Panc1 (cell line): ENCODE data around the gene FBXL17. TPM values are rescaled to one million over a fixed set of nuclear protein-coding genes. Genes with fewer than 3 reads are reported as not detected.

Source experiments
- ATAC-seq: fragments of 200-7000 bp; cut with Tn5 transposase; 2 replicates; pipeline ENCODE4 v1.9.1; 2020; ENCODE audit warnings: mild to moderate bottlenecking, moderate library complexity
- BruUV-seq: library from RNA; stranded (reverse); fragments of 400-500 nt; replicated peaks from 2 replicates; lab custom pipeline; 2021; lab: Mats Ljungman, UMichigan
- CTCF ChIA-PET: fragments of 300-600 bp; sonication (Branson Sonifier 250); formaldehyde crosslinking; loops from one replicate; lab custom pipeline; 2022; ENCODE audit warnings: antibody characterized with exemption; lab: Charles Lee
- POLR2A ChIA-PET: fragments of 300-600 bp; sonication (Branson Sonifier 250); formaldehyde crosslinking; loops from one replicate; lab custom pipeline; 2022; ENCODE audit warnings: antibody characterized with exemption; lab: Charles Lee
- DNase-seq: peaks from one replicate; pipeline ENCODE4 v3.0.0-alpha.2; 2010; ENCODE audit warnings: low read depth, low spot score
- H3K27ac ChIP-seq: 2 replicates; pipeline ENCODE4 v1.5.1; 2011; ENCODE audit warnings: mild to moderate bottlenecking, low read length, inconsistent platforms
- H3K27me3 ChIP-seq: fragments of 200-500 bp; sonication (Bioruptor generic); 2 replicates; pipeline ENCODE4 v1.6.0; 2014; ENCODE audit warnings: low read length, inconsistent platforms; ENCODE audit not compliant: control insufficient read depth, insufficient read depth
- H3K36me3 ChIP-seq: fragments of 200-500 bp; sonication (Bioruptor generic); 2 replicates; pipeline ENCODE4 v1.5.1; 2014; ENCODE audit warnings: inconsistent platforms, mild to moderate bottlenecking, low read length, moderate library complexity; ENCODE audit not compliant: control insufficient read depth, insufficient read depth
- H3K4me1 ChIP-seq: 2 replicates; pipeline ENCODE4 v1.5.1; 2011; ENCODE audit warnings: inconsistent platforms, mild to moderate bottlenecking, low read length, moderate library complexity; ENCODE audit not compliant: control insufficient read depth, insufficient read depth
- H3K4me3 ChIP-seq, 2 experiments: 2 replicates each; pipeline ENCODE4 v1.5.1; 2011 to 2012; ENCODE audit warnings: low read depth in 2 of 2, low read length in 2 of 2, mild to moderate bottlenecking in 2 of 2, inconsistent platforms in 1 of 2, moderate library complexity in 1 of 2
- H3K9me3 ChIP-seq: fragments of 200-500 bp; sonication (Bioruptor generic); 2 replicates; pipeline ENCODE4 v1.5.1; 2014; ENCODE audit warnings: low read depth, mild to moderate bottlenecking, inconsistent platforms, low read length, moderate library complexity; ENCODE audit not compliant: control insufficient read depth, insufficient read depth
- POLR2AphosphoS5 ChIP-seq: IDR thresholded peaks from 2 replicates; pipeline ENCODE4 v1.6.1; 2012; ENCODE audit warnings: mild to moderate bottlenecking, low read depth, low read length, moderate library complexity
- SIN3A ChIP-seq: IDR thresholded peaks from 2 replicates; pipeline ENCODE4 v1.6.1; 2012; ENCODE audit warnings: low read depth, mild to moderate bottlenecking, low read length, moderate library complexity, borderline replicate concordance; ENCODE audit not compliant: insufficient read depth
- TCF7L2 ChIP-seq: IDR thresholded peaks from 2 replicates; pipeline ENCODE4 v1.6.1; 2011; ENCODE audit warnings: mild to moderate bottlenecking, low read depth, low read length, inconsistent platforms
- in situ Hi-C: cut with HindIII; loops from 2 replicates; pipeline ENCODE4 v1.10.0; 2016; ENCODE audit warnings: low sequenced_read_pairs, low pct_unique_long_range_greater_than_20kb
- intact Hi-C: fragments of 100-400 bp; cut with micrococcal nuclease; formaldehyde crosslinking; loops from one replicate; pipeline ENCODE4 v1.10.0; 2022; ENCODE audit not compliant: unreplicated experiment
- total RNA-seq: library from RNA; stranded (reverse); gene quantifications from one replicate; pipeline ENCODE4 v1.2.1, GENCODE V29; 2021; ENCODE audit not compliant: unreplicated experiment
- TF ChIP-seq, protein P1 (sequence below), 2 experiments: IDR thresholded peaks; 2 replicates each; pipeline ENCODE4 v1.6.1; 2011 to 2012; ENCODE audit warnings: low read depth in 2 of 2, control low read depth in 1 of 2, low read length in 1 of 2, mild to moderate bottlenecking in 1 of 2, moderate library complexity in 1 of 2; ENCODE audit not compliant: insufficient read depth in 1 of 2
- TF ChIP-seq, protein P2 (sequence below): fragments of 450-650 bp; IDR thresholded peaks from 2 replicates; pipeline ENCODE4 v1.5.1; 2017; ENCODE audit warnings: mild to moderate bottlenecking

The FBXL17 gene
- total RNA-seq, 1 experiment from 2014 or later, result 17.4 TPM

DNA sequence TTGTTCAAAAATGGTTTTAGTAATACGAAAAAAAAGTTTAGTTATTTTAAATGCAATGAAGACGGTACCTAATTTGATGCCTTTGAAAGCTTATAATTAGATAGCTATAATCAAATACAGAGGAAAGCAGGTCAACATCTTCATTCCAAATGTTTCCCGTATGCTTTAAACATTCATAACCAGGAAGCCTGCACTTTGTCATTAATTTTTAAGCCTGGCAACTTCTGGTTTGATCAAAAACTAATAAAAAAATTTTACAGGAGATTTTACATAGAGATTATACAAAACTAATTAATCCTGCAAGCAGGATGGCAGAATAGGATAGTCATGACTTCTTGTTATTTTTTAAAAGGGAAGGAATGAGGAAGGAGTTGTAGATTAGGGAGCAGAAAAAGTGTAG is 353.0 kb downstream of the FBXL17 start:
- POLR2A ChIA-PET, result no interaction called here
- H3K36me3 ChIP-seq, result no peaks in the 10 kb centered on the region
- no peaks in the 10 kb centered on the region for H3K9me3 ChIP-seq
- no peak overlapping the region for H3K4me3 ChIP-seq
- DNase-seq (no peak), ATAC-seq (no peak)
- no peak overlapping the region for H3K27ac ChIP-seq
- CTCF ChIA-PET, result no interaction called here
- intact Hi-C loops (no loop called here), in situ Hi-C loops (no loop called here)
- BruUV-seq, result no TSS peak
- no peaks in the 10 kb centered on the region for H3K27me3 ChIP-seq
- no peaks in the 10 kb centered on the region for H3K4me1 ChIP-seq
- TF ChIP-seq, protein P1, sequence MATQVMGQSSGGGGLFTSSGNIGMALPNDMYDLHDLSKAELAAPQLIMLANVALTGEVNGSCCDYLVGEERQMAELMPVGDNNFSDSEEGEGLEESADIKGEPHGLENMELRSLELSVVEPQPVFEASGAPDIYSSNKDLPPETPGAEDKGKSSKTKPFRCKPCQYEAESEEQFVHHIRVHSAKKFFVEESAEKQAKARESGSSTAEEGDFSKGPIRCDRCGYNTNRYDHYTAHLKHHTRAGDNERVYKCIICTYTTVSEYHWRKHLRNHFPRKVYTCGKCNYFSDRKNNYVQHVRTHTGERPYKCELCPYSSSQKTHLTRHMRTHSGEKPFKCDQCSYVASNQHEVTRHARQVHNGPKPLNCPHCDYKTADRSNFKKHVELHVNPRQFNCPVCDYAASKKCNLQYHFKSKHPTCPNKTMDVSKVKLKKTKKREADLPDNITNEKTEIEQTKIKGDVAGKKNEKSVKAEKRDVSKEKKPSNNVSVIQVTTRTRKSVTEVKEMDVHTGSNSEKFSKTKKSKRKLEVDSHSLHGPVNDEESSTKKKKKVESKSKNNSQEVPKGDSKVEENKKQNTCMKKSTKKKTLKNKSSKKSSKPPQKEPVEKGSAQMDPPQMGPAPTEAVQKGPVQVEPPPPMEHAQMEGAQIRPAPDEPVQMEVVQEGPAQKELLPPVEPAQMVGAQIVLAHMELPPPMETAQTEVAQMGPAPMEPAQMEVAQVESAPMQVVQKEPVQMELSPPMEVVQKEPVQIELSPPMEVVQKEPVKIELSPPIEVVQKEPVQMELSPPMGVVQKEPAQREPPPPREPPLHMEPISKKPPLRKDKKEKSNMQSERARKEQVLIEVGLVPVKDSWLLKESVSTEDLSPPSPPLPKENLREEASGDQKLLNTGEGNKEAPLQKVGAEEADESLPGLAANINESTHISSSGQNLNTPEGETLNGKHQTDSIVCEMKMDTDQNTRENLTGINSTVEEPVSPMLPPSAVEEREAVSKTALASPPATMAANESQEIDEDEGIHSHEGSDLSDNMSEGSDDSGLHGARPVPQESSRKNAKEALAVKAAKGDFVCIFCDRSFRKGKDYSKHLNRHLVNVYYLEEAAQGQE (IDR thresholded peaks at IDR 0.05; ENCODE audit: insufficient read depth in 1 of 2, low read depth in 2 of 2, low read length in 1 of 2), result no peak

DNA sequence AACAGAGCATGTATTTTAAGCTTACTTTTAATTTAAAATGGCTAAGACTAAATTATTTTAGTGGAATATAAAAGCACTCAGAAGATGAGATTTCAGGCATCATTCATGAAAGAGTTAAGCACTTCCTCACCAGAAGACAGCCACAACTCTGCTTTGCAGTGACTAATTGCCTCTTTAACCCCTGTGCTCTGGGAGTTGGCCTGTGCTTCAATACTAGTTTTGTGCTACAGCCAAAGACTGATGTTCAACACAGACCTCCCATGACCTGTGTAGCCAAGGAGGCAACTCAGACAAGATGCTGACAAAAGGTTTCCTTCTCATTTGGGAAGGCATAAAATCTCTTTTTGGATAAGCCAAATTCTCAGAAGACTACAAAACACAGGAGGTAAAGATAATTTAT is 353.5 kb downstream of the FBXL17 start:
- no peak overlapping the region for H3K4me3 ChIP-seq
- no peaks in the 10 kb centered on the region for H3K36me3 ChIP-seq
- no TSS peak for BruUV-seq
- H3K27me3 ChIP-seq, result no peaks in the 10 kb centered on the region
- POLR2A ChIA-PET, result no interaction called here
- H3K4me1 ChIP-seq, result no peaks in the 10 kb centered on the region
- CTCF ChIA-PET, result no interaction called here
- no peak overlapping the region for H3K27ac ChIP-seq
- intact Hi-C loops (no loop called here), in situ Hi-C loops (no loop called here)
- TF ChIP-seq, protein P1 (IDR thresholded peaks at IDR 0.05; ENCODE audit: insufficient read depth in 1 of 2, low read depth in 2 of 2, low read length in 1 of 2), result no peak
- ATAC-seq, result no peak
- DNase-seq, result no peak
- no peaks in the 10 kb centered on the region for H3K9me3 ChIP-seq

DNA sequence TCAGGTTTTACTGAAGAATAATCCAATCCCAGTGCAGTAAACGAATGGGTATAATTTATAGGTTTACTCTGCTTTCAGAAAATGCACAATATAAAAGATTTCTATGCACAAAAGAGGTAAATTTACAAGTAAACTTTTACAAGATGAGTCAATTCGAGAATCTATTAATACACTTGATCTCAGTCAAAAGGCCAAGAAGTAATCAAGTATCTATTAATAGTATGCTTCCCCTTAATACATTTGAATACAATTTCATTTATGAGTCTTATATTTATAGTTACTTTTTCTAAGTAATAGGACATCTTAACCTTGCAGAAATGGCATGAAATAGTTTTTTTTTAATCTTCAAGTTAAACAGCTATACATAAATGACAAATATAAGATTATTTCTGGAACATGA is 355.9 kb downstream of the FBXL17 start:
- ChIA-PET POLR2A (no interaction called here), CTCF (interaction anchor here (0.6 kb wide), 1 partner anchor 66 kb away, joined by 4 read pairs; no protein-coding TSS in a partner anchor)
- Histone ChIP-seq H3K9me3 (no peaks in the 10 kb centered on the region), H3K27me3 (no peaks in the 10 kb centered on the region), H3K36me3 (no peaks in the 10 kb centered on the region), H3K27ac (no peak overlapping the region), H3K4me3 (no peak overlapping the region), H3K4me1 (no peaks in the 10 kb centered on the region)
- intact Hi-C loops, result no loop called here
- in situ Hi-C loops, result no loop called here
- no TSS peak for BruUV-seq
- ATAC-seq (no peak), DNase-seq (no peak)
- TF ChIP-seq POLR2AphosphoS5 (no peak), TCF7L2 (no peak), SIN3A (no peak)
- TF ChIP-seq, protein P2, sequence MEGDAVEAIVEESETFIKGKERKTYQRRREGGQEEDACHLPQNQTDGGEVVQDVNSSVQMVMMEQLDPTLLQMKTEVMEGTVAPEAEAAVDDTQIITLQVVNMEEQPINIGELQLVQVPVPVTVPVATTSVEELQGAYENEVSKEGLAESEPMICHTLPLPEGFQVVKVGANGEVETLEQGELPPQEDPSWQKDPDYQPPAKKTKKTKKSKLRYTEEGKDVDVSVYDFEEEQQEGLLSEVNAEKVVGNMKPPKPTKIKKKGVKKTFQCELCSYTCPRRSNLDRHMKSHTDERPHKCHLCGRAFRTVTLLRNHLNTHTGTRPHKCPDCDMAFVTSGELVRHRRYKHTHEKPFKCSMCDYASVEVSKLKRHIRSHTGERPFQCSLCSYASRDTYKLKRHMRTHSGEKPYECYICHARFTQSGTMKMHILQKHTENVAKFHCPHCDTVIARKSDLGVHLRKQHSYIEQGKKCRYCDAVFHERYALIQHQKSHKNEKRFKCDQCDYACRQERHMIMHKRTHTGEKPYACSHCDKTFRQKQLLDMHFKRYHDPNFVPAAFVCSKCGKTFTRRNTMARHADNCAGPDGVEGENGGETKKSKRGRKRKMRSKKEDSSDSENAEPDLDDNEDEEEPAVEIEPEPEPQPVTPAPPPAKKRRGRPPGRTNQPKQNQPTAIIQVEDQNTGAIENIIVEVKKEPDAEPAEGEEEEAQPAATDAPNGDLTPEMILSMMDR, result no peak
- TF ChIP-seq, protein P1 (IDR thresholded peaks at IDR 0.05; ENCODE audit: insufficient read depth in 1 of 2, low read depth in 2 of 2, low read length in 1 of 2), result no peak
